HEK293 (cell line): Measurements from ENCODE around the gene UVSSA.

Experiments used
- CTCF ChIA-PET: fragments of 350-600 bp; formaldehyde crosslinking; extraction: SDS; loops from one replicate; lab custom pipeline; 2021; ENCODE audit warnings: antibody characterized with exemption; lab: Yijun Ruan, JAX
- POLR2A ChIA-PET: fragments of 300-600 bp; formaldehyde crosslinking; extraction: SDS; loops from one replicate; lab custom pipeline; 2020; ENCODE audit warnings: antibody characterized with exemption, inconsistent platforms; lab: Yijun Ruan, JAX
- H3K27ac ChIP-seq: fragments of 200-500 bp; sonication (Bioruptor generic); 2 replicates; pipeline ENCODE4 v1.5.1; 2014; ENCODE audit warnings: low read depth, low read length, control low read depth, inconsistent platforms; ENCODE audit errors: extremely low read depth
- H3K36me3 ChIP-seq, 2 experiments: fragments of 200-500 bp in 1 of 2; sonication (Bioruptor generic) in 1 of 2; 1 replicate in 1 of 2; 2 replicates in 1 of 2; pipeline ENCODE4 v1.5.1; 2014 to 2017; ENCODE audit warnings: inconsistent platforms in 2 of 2, low read length in 2 of 2; ENCODE audit not compliant: control insufficient read depth in 2 of 2, insufficient read depth in 1 of 2
- H3K4me1 ChIP-seq: fragments of 200-500 bp; sonication (Bioruptor generic); 2 replicates; pipeline ENCODE4 v1.5.1; 2014; ENCODE audit warnings: mild to moderate bottlenecking, low read length, inconsistent platforms; ENCODE audit not compliant: control insufficient read depth, insufficient read depth
- H3K4me3 ChIP-seq: 2 replicates; pipeline ENCODE4 v1.5.1; 2011; ENCODE audit warnings: low read depth, mild to moderate bottlenecking, control low read depth, low read length, moderate library complexity
- H3K9me3 ChIP-seq: fragments of 200-500 bp; sonication (Bioruptor generic); 2 replicates; pipeline ENCODE4 v1.5.1; 2014; ENCODE audit warnings: low read depth, low read length, inconsistent platforms; ENCODE audit not compliant: control insufficient read depth, insufficient read depth
- AEBP2 ChIP-seq: fragments of 450-650 bp; formaldehyde crosslinking; IDR thresholded peaks from 2 replicates; pipeline ENCODE4 v1.5.1; 2016; ENCODE audit warnings: missing biosample characterization, missing genetic modification characterization, borderline replicate concordance
- SP3 ChIP-seq: fragments of 450-650 bp; formaldehyde crosslinking; IDR thresholded peaks from 2 replicates; pipeline ENCODE4 v1.5.1; 2016; ENCODE audit warnings: missing biosample characterization, missing genetic modification characterization
- ZBTB10 ChIP-seq: fragments of 450-650 bp; formaldehyde crosslinking; IDR thresholded peaks from 2 replicates; pipeline ENCODE4 v1.5.1; 2016; ENCODE audit warnings: missing biosample characterization, missing genetic modification characterization
- ZBTB6 ChIP-seq: fragments of 450-650 bp; formaldehyde crosslinking; IDR thresholded peaks from 2 replicates; pipeline ENCODE4 v1.5.1; 2017; ENCODE audit warnings: missing biosample characterization, missing genetic modification characterization
- ZEB2 ChIP-seq: fragments of 450-650 bp; formaldehyde crosslinking; IDR thresholded peaks from 2 replicates; pipeline ENCODE4 v1.5.1; 2016; ENCODE audit warnings: missing biosample characterization, missing genetic modification characterization
- ZNF280C ChIP-seq: fragments of 450-650 bp; formaldehyde crosslinking; IDR thresholded peaks from 2 replicates; pipeline ENCODE4 v1.5.1; 2016; ENCODE audit warnings: missing biosample characterization, missing genetic modification characterization
- ZNF292 ChIP-seq: fragments of 450-650 bp; formaldehyde crosslinking; IDR thresholded peaks from 2 replicates; pipeline ENCODE4 v1.5.1; 2016; ENCODE audit warnings: low read depth, missing biosample characterization, missing genetic modification characterization, borderline replicate concordance
- ZNF391 ChIP-seq: fragments of 450-650 bp; formaldehyde crosslinking; IDR thresholded peaks from 2 replicates; pipeline ENCODE4 v1.5.1; 2016; ENCODE audit warnings: low read depth, missing biosample characterization, missing genetic modification characterization, borderline replicate concordance
- ZNF398 ChIP-seq: fragments of 450-650 bp; formaldehyde crosslinking; IDR thresholded peaks from 2 replicates; pipeline ENCODE4 v1.5.1; 2017; ENCODE audit warnings: missing biosample characterization, missing genetic modification characterization
- ZNF433 ChIP-seq: fragments of 450-650 bp; formaldehyde crosslinking; IDR thresholded peaks from 2 replicates; pipeline ENCODE4 v1.5.1; 2016; ENCODE audit warnings: missing biosample characterization, missing genetic modification characterization, low read depth
- ZNF626 ChIP-seq: fragments of 450-650 bp; sonication (Bioruptor Pico); formaldehyde crosslinking; IDR thresholded peaks from 2 replicates; pipeline ENCODE4 v1.5.1; 2018; ENCODE audit warnings: missing biosample characterization, missing genetic modification characterization, inconsistent platforms
- ZNF677 ChIP-seq: fragments of 450-650 bp; IDR thresholded peaks from 2 replicates; pipeline ENCODE4 v1.5.0; 2018; ENCODE audit warnings: missing biosample characterization, mild to moderate bottlenecking, missing genetic modification characterization, moderate library complexity
- ZNF701 ChIP-seq: fragments of 450-650 bp; formaldehyde crosslinking; IDR thresholded peaks from 2 replicates; pipeline ENCODE4 v1.5.1; 2016; ENCODE audit warnings: missing biosample characterization, missing genetic modification characterization

Gene UVSSA

GRCh38 chr4:1358421-1359143, 11.6 kb downstream of the UVSSA start:
- H3K36me3 ChIP-seq: peaks cover 0 to 68% of the 10 kb centered on the region in 2 experiments; a peak in 1 of 3 replicates
- POLR2A ChIA-PET: no interaction called here
- CTCF ChIA-PET: no interaction called here
- H3K4me1 ChIP-seq: no peaks in the 10 kb centered on the region
- H3K9me3 ChIP-seq: no peaks in the 10 kb centered on the region
- H3K4me3 ChIP-seq: no peak overlapping the region
- H3K27ac ChIP-seq: no peak overlapping the region
- TF ChIP-seq ZNF398 (tag by site-specific recombination) (no peak), ZNF433 (tag by site-specific recombination) (no peak), SP3 (tag by site-specific recombination) (no peak), ZBTB6 (tag by site-specific recombination) (no peak), ZNF280C (tag by site-specific recombination) (no peak), ZNF677 (tag by site-specific recombination) (no peak)

GRCh38 chr4:1359144-1359501, 12.1 kb downstream of the UVSSA start:
- Histone ChIP-seq H3K4me1 (no peaks in the 10 kb centered on the region), H3K4me3 (no peak overlapping the region), H3K27ac (no peak overlapping the region), H3K9me3 (no peaks in the 10 kb centered on the region), H3K36me3 (peaks cover 0 to 67% of the 10 kb centered on the region in 2 experiments; a peak in 1 of 3 replicates)
- POLR2A ChIA-PET: interaction anchor here (0.7 kb wide), 1 partner anchor 11 kb away, joined by 3 read pairs; no protein-coding TSS in a partner anchor
- CTCF ChIA-PET: no interaction called here
- no peak for TF ChIP-seq ZNF391 (tag by site-specific recombination)
- TF ChIP-seq ZNF292 (tag by site-specific recombination): no peak
- TF ChIP-seq ZNF701 (tag by site-specific recombination): no peak
- no peak for TF ChIP-seq AEBP2 (tag by site-specific recombination)
- no peak for TF ChIP-seq ZBTB10 (tag by site-specific recombination)
- TF ChIP-seq SP3 (tag by site-specific recombination): no peak
- TF ChIP-seq ZNF626 (tag by site-specific recombination): no peak
- no peak for TF ChIP-seq ZEB2 (tag by site-specific recombination)
